NT2/D1 (cell line): ENCODE results near the gene DPH3.

Experiments
- SUZ12 ChIP-seq: IDR thresholded peaks from 2 replicates; pipeline ENCODE4 v1.6.1; 2011; ENCODE audit not compliant: insufficient read length, insufficient read depth; ENCODE audit errors: extremely low read depth
- YY1 ChIP-seq: IDR thresholded peaks from 2 replicates; pipeline ENCODE4 v1.6.1; 2011; ENCODE audit not compliant: insufficient read length, insufficient read depth

GRCh38 chr3:16229681-16230080 is 35.1 kb downstream of the DPH3 start:
- no peak for TF ChIP-seq YY1
- TF ChIP-seq SUZ12, result no peak
